Esophagus squamous epithelium (tissue), 4 donors: ENCODE data around the gene CHN2.
"Not testable (repeated sequence)": the region's sequence is repeated elsewhere in the genome, so short reads cannot be mapped to it uniquely, and the experiment has no call there.

ENCODE experiments used
- POLR2A ChIP-seq, 4 donors: fragments of 450-650 bp; IDR thresholded peaks; one replicate each; pipeline ENCODE4 v1.6.1; 2017; ENCODE audit warnings: antibody characterized with exemption in 4 of 4, mild to moderate bottlenecking in 4 of 4, moderate library complexity in 3 of 4
- TF ChIP-seq, protein P1 (sequence below), 6 experiments: fragments of 450-650 bp in 4 of 6; fragments of 200-600 bp in 2 of 6; sonication (generic) in 2 of 6; IDR thresholded peaks; one replicate each; pipeline ENCODE4 v1.5.1; 2016 to 2019; ENCODE audit warnings: antibody characterized with exemption in 6 of 6, mild to moderate bottlenecking in 4 of 6, moderate library complexity in 4 of 6

GRCh38 chr7:29212736-29213135, 18.2 kb downstream of the CHN2 start:
- TF ChIP-seq, protein P1, sequence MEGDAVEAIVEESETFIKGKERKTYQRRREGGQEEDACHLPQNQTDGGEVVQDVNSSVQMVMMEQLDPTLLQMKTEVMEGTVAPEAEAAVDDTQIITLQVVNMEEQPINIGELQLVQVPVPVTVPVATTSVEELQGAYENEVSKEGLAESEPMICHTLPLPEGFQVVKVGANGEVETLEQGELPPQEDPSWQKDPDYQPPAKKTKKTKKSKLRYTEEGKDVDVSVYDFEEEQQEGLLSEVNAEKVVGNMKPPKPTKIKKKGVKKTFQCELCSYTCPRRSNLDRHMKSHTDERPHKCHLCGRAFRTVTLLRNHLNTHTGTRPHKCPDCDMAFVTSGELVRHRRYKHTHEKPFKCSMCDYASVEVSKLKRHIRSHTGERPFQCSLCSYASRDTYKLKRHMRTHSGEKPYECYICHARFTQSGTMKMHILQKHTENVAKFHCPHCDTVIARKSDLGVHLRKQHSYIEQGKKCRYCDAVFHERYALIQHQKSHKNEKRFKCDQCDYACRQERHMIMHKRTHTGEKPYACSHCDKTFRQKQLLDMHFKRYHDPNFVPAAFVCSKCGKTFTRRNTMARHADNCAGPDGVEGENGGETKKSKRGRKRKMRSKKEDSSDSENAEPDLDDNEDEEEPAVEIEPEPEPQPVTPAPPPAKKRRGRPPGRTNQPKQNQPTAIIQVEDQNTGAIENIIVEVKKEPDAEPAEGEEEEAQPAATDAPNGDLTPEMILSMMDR (IDR thresholded peaks at IDR 0.05) = not testable (repeated sequence)
- not testable (repeated sequence) for TF ChIP-seq POLR2A (IDR thresholded peaks at IDR 0.05)
